A549 (cell line): Measurements from ENCODE around the gene NSMF. TPM values are rescaled to one million over a fixed set of nuclear protein-coding genes. Genes with fewer than 3 reads are reported as not detected.

Source experiments
- ATAC-seq, 2 experiments: fragments of 200-7000 bp in 1 of 2; fragments of >200 bp in 1 of 2; cut with Nextera tagmentation in 1 of 2; cut with Tn5 transposase in 1 of 2; 3 replicates each; pipeline versions ENCODE4 v1.8.0 to v1.9.1; 2018 to 2020; ENCODE audit warnings: mild to moderate bottlenecking in 1 of 2, moderate library complexity in 1 of 2
- CTCF ChIA-PET: fragments of 300-600 bp; sonication (Branson Sonifier 250); formaldehyde crosslinking; extraction: SDS; loops from one replicate; lab custom pipeline; 2021; ENCODE audit warnings: antibody characterized with exemption, inconsistent platforms; lab: Yijun Ruan, JAX
- POLR2A ChIA-PET: fragments of 350-600 bp; formaldehyde crosslinking; extraction: SDS; loops from one replicate; lab custom pipeline; 2021; ENCODE audit warnings: antibody characterized with exemption, inconsistent platforms; lab: Yijun Ruan, JAX
- DNase-seq, 2 experiments: peaks; one replicate each; pipeline versions ENCODE4 v3.0.0 to v3.0.0-alpha.2; 2011 to 2016; ENCODE audit warnings: low read depth in 1 of 2, low spot score in 1 of 2
- FAIRE-seq: peaks from 2 replicates; lab custom pipeline; 2011; peaks lifted over from hg19 to GRCh38; lab: Jason Lieb, UNC
- H3K27ac ChIP-seq, 2 experiments: fragments of >200 bp; sonication (Bioruptor Twin); formaldehyde crosslinking; 3 replicates each; pipeline ENCODE4 v1.5.1; 2016 to 2017
- H3K4me1 ChIP-seq: fragments of >200 bp; sonication (Bioruptor Twin); formaldehyde crosslinking; 3 replicates; pipeline ENCODE4 v1.6.1; 2016
- H3K4me2 ChIP-seq: fragments of >200 bp; sonication (Bioruptor Twin); formaldehyde crosslinking; 3 replicates; pipeline ENCODE4 v1.6.1; 2016
- H3K4me3 ChIP-seq: fragments of >200 bp; sonication (Bioruptor Twin); formaldehyde crosslinking; 3 replicates; pipeline ENCODE4 v1.5.1; 2016
- H3K9me3 ChIP-seq: fragments of >200 bp; sonication (Bioruptor Twin); formaldehyde crosslinking; 3 replicates; pipeline ENCODE4 v1.6.1; 2016
- CHD2 ChIP-seq: fragments of 150-350 bp; IDR thresholded peaks from 2 replicates; pipeline ENCODE4 v1.6.1; 2014; ENCODE audit warnings: low read length; ENCODE audit not compliant: partially characterized antibody
- CHD4 ChIP-seq: fragments of 200-600 bp; sonication (generic); IDR thresholded peaks from 2 replicates; pipeline ENCODE4 v1.6.1; 2016; ENCODE audit warnings: antibody characterized with exemption, mild to moderate bottlenecking, borderline replicate concordance
- CTCF ChIP-seq: fragments of >200 bp; sonication (Bioruptor Twin); formaldehyde crosslinking; IDR thresholded peaks from 3 replicates; pipeline ENCODE4 v1.5.1; 2016
- KDM1A ChIP-seq: fragments of 200-600 bp; sonication (generic); IDR thresholded peaks from 2 replicates; pipeline ENCODE4 v1.6.1; 2016; ENCODE audit warnings: low read depth, mild to moderate bottlenecking
- PBX3 ChIP-seq: IDR thresholded peaks from 2 replicates; pipeline ENCODE4 v1.6.1; 2012
- POLR2A ChIP-seq: IDR thresholded peaks from 2 replicates; pipeline ENCODE4 v1.6.1; 2012; ENCODE audit warnings: mild to moderate bottlenecking, low read length
- POLR2AphosphoS2 ChIP-seq: conservative IDR thresholded peaks from 2 replicates; pipeline ENCODE4 v1.6.1; 2012; ENCODE audit warnings: low read length, improper control_type of control experiment, inconsistent platforms
- ZFP36 ChIP-seq: fragments of 450-650 bp; IDR thresholded peaks from 2 replicates; pipeline ENCODE4 v1.6.1; 2014; ENCODE audit warnings: borderline replicate concordance; ENCODE audit not compliant: partially characterized antibody
- ZSCAN20 ChIP-seq: fragments of 250-450 bp; sonication (Bioruptor Pico); IDR thresholded peaks from 2 replicates; pipeline ENCODE4 v1.8.0; 2022; ENCODE audit warnings: mild to moderate bottlenecking, moderate library complexity
- WGBS: methylation state at CpG from one replicate; pipeline ENCODE4 v1.1.6; 2017; ENCODE audit errors: missing lambda C conversion rate; 5-methylcytosine and 5-hydroxymethylcytosine counted together
- polyA plus RNA-seq, 4 experiments: library from polyadenylated mRNA; depleted of rRNA in 3 of 4; stranded (reverse); fragments of >200 nt; fragmentation: RNase III in 1 of 4; extraction: RNeasy Plus Mini Kit Qiagen cat#74134 plus additional on column Dnase treatment in 1 of 4; gene quantifications; 2 replicates in 3 of 4; 3 replicates in 1 of 4; pipeline ENCODE4 v1.2.3, GENCODE V29; 2011 to 2017

NSMF gene
- polyA plus RNA-seq, 2 of the 4 experiments (the other 2 are of a cell fraction), result 16.0 to 29.2 TPM

- TF ChIP-seq CTCF, result no peak
- no peak for TF ChIP-seq ZSCAN20
Observed at GRCh38 chr9:137439158-137439714, 19.9 kb downstream of the NSMF start (continued).

GRCh38 chr9:137438591-137439157, 20.5 kb downstream of the NSMF start:
- ChIA-PET CTCF (interaction anchor here (1.0 to 1.2 kb wide), 2 partner anchors 11 to 16 kb away, joined by 3 to 4 read pairs; partner anchors contain the start of genes EXD3 and NOXA1), POLR2A (no interaction called here)
- no peak for TF ChIP-seq POLR2A
- DNase-seq, result no peak
- Histone ChIP-seq H3K9me3 (no peaks in the 10 kb centered on the region), H3K4me1 (peaks cover 13% of the 10 kb centered on the region), H3K4me2 (no peak overlapping the region), H3K27ac (no peak overlapping the region), H3K4me3 (no peak overlapping the region)
- 66% methylated on average over 6 of the region's 22 CpGs for WGBS
- ATAC-seq, result no peak
- FAIRE-seq, result no peak

- ATAC-seq (no peak), DNase-seq (no peak), FAIRE-seq (no peak)
- H3K9me3 ChIP-seq, result no peaks in the 10 kb centered on the region
- H3K4me1 ChIP-seq, result peaks cover 13% of the 10 kb centered on the region
- H3K4me3 ChIP-seq, result no peak overlapping the region
- TF ChIP-seq KDM1A (no peak), POLR2AphosphoS2 (no peak), CHD2 (no peak), PBX3 (no peak)
- H3K4me2 ChIP-seq, result no peak overlapping the region
- ChIA-PET POLR2A (interaction anchor here (1.0 kb wide), 1 partner anchor 151 kb away, joined by 3 read pairs; no protein-coding TSS in a partner anchor), CTCF (interaction anchor here (1.2 to 7.4 kb wide), 5 partner anchors 8 to 151 kb away, joined by 4 to 86 read pairs (median 8); partner anchors contain the start of genes EXD3 and NOXA1)
- no peak overlapping the region for H3K27ac ChIP-seq
- 85% methylated on average over 21 of the region's 40 CpGs for WGBS
Observed at GRCh38 chr9:137437691-137438590, 21.2 kb downstream of the NSMF start.

GRCh38 chr9:137436761-137437600, 22.2 kb downstream of the NSMF start:
- DNase-seq, result no peak
- TF ChIP-seq CHD4, result no peak
- TF ChIP-seq ZFP36, result peak; percentile 74
- TF ChIP-seq, all 56 proteins: peak for 1
- no peak for FAIRE-seq
- POLR2A ChIA-PET, result interaction anchor here (1.0 kb wide), 1 partner anchor 150 kb away, joined by 3 read pairs; no protein-coding TSS in a partner anchor
- H3K9me3 ChIP-seq, result no peaks in the 10 kb centered on the region
- no peak overlapping the region for H3K4me3 ChIP-seq
- no peak for ATAC-seq
- CTCF ChIA-PET, result interaction anchor here (1.2 to 7.4 kb wide), 4 partner anchors 9 to 150 kb away, joined by 4 to 86 read pairs (median 8); partner anchors contain the start of genes EXD3 and NOXA1
- H3K4me1 ChIP-seq, result peaks cover 13% of the 10 kb centered on the region
- WGBS, result 85% methylated on average over 9 of the region's 24 CpGs
- H3K4me2 ChIP-seq, result no peak overlapping the region; the same call in 2 of the 3 replicates
- peak overlapping the region in 1 of 2 experiments; percentile 76; a peak in 3 of 6 replicates for H3K27ac ChIP-seq
